ENCODE measurements around the gene FAM83G.

DNA sequence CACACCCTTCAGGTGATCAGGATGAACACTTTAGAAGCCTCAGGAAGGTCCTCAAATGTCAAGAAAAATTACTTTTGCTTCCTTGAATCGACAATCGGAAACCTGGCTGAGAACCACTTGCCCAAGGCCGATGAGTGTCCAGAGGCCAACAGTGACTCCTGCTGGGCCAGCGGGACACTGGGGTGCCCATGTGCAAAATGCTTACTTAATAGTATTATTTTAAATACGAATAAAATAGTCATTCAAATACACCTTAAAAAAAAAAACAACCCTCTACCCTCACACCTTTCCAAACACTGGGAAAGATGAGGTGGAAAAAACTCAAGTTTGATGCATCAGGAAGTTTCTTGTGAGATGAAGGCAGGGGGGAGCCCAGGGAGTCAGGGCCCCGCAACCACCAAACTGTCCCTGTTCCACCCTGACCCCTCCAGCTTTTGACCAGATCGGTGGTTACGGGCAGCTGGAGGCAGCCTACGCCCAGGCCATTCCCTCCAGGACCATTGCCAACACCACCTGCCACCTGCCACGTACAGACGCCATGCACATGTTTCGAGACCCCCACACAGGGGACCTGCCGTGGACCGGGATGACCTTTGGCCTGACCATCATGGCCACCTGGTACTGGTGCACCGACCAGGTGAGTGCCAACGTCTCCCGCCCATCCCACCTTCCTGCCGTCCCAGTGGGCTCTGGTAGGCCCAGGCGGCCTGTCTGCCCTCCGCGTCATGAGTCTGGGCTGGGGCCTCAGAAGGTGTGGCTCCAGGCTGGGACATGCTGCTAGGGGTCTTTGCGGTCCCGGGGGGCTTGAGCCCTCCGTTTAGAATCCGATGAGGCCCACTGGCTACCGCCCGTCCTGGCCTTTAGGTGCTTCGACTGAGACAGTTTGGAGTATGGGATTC is 33.7 kb downstream of the FAM83G start:
- no peak for TF ChIP-seq TARDBP (IDR thresholded peaks at IDR 0.05)
- TF ChIP-seq CTBP1 (IDR thresholded peaks at IDR 0.05; ENCODE audit: borderline replicate concordance): no peak

Data from HEK293T (cell line).